ENCODE measurements around the gene TMEM132E. TPM values are rescaled to one million over a fixed set of nuclear protein-coding genes. Genes with fewer than 3 reads are reported as not detected.
A peak's percentile ranks its signal among the peaks of the same experiment; 100 is the strongest.

The TMEM132E gene
- total RNA-seq, 1 donor from 2014 or later: not detected

GRCh38 chr17:34575182-34575581 is 4.2 kb upstream of the TMEM132E start:
- TF ChIP-seq POLR2A (IDR thresholded peaks at IDR 0.05) (no peak), CTCF (IDR thresholded peaks at IDR 0.05) (no peak)
- peaks cover 13% of the 10 kb centered on the region for H3K4me1 ChIP-seq
- DNase-seq (ENCODE audit: extremely low spot score in 2 of 2): no peak
- H3K27ac ChIP-seq: no peak overlapping the region
- intact Hi-C loops (cut with DNase I): no loop called here
- no peak overlapping the region for H3K4me3 ChIP-seq
- H3K27me3 ChIP-seq: peaks cover 5% of the 10 kb centered on the region
- no peaks in the 10 kb centered on the region for H3K36me3 ChIP-seq
- no peaks in the 10 kb centered on the region for H3K9me3 ChIP-seq

GRCh38 chr17:34578016-34578415 is 1.4 kb upstream of the TMEM132E start:
- Histone ChIP-seq H3K27ac (no peak overlapping the region), H3K9me3 (no peaks in the 10 kb centered on the region), H3K4me1 (peaks cover 31% of the 10 kb centered on the region), H3K27me3 (peaks cover 17% of the 10 kb centered on the region), H3K4me3 (no peak overlapping the region), H3K36me3 (no peaks in the 10 kb centered on the region)
- intact Hi-C loops (cut with DNase I): no loop called here
- TF ChIP-seq POLR2A (IDR thresholded peaks at IDR 0.05): no peak
- no peak for TF ChIP-seq CTCF (IDR thresholded peaks at IDR 0.05)
- TF ChIP-seq POLR2AphosphoS5 (IDR thresholded peaks at IDR 0.05; ENCODE audit: insufficient read depth in 1 of 2, low read depth in 1 of 2): no peak
- no peak for DNase-seq (ENCODE audit: extremely low spot score in 2 of 2)

- peaks cover 17% of the 10 kb centered on the region for H3K27me3 ChIP-seq
These were observed 746 bp upstream of the TMEM132E start for GRCh38 chr17:34578656-34579016.

GRCh38 chr17:34579979-34580684 is 750 bp downstream of the TMEM132E start:
- Histone ChIP-seq H3K4me3 (peak overlapping the region; percentile 47 to 49), H3K27ac (no peak overlapping the region), H3K36me3 (no peaks in the 10 kb centered on the region), H3K27me3 (peaks cover 17% of the 10 kb centered on the region), H3K4me1 (peaks cover 31% of the 10 kb centered on the region), H3K9me3 (no peaks in the 10 kb centered on the region)
- TF ChIP-seq POLR2A (IDR thresholded peaks at IDR 0.05) (no peak), POLR2AphosphoS5 (IDR thresholded peaks at IDR 0.05; ENCODE audit: insufficient read depth in 1 of 2, low read depth in 1 of 2) (no peak), CTCF (IDR thresholded peaks at IDR 0.05) (no peak)
- intact Hi-C loops (cut with DNase I): no loop called here
- DNase-seq (ENCODE audit: extremely low spot score in 2 of 2): no peak

More at GRCh38 chr17:34578656-34579016, 746 bp upstream of the TMEM132E start:
- Histone ChIP-seq H3K27ac (no peak overlapping the region), H3K36me3 (no peaks in the 10 kb centered on the region), H3K4me3 (peak overlapping the region; percentile 47 to 49), H3K9me3 (no peaks in the 10 kb centered on the region), H3K4me1 (peaks cover 31% of the 10 kb centered on the region)
- no peak for TF ChIP-seq POLR2AphosphoS5 (IDR thresholded peaks at IDR 0.05; ENCODE audit: insufficient read depth in 1 of 2, low read depth in 1 of 2)
- intact Hi-C loops (cut with DNase I): no loop called here
- no peak for DNase-seq (ENCODE audit: extremely low spot score in 2 of 2)

GRCh38 chr17:34580685-34581445 is 1.5 kb downstream of the TMEM132E start:
- Histone ChIP-seq H3K27ac (no peak overlapping the region), H3K9me3 (no peaks in the 10 kb centered on the region), H3K4me1 (peaks cover 31% of the 10 kb centered on the region), H3K27me3 (peaks cover 17% of the 10 kb centered on the region), H3K4me3 (peak overlapping the region; percentile 47 to 49), H3K36me3 (no peaks in the 10 kb centered on the region)
- intact Hi-C loops (cut with DNase I): no loop called here
- DNase-seq (ENCODE audit: extremely low spot score in 2 of 2): no peak
- TF ChIP-seq POLR2AphosphoS5 (IDR thresholded peaks at IDR 0.05; ENCODE audit: insufficient read depth in 1 of 2, low read depth in 1 of 2): no peak
- TF ChIP-seq CTCF (IDR thresholded peaks at IDR 0.05): no peak
- no peak for TF ChIP-seq POLR2A (IDR thresholded peaks at IDR 0.05)

Data from vagina (tissue), 2 donors.